GM15510 (cell line): Measurements from ENCODE around the gene SETD2.
A peak's percentile ranks its signal among the peaks of the same experiment; 100 is the strongest.

Source experiments
- POLR2A ChIP-seq: IDR thresholded peaks from 3 replicates; pipeline ENCODE4 v1.6.1; 2011; ENCODE audit warnings: borderline replicate concordance; ENCODE audit not compliant: insufficient read length; ENCODE audit errors: extremely low read depth

Gene SETD2

DNA sequence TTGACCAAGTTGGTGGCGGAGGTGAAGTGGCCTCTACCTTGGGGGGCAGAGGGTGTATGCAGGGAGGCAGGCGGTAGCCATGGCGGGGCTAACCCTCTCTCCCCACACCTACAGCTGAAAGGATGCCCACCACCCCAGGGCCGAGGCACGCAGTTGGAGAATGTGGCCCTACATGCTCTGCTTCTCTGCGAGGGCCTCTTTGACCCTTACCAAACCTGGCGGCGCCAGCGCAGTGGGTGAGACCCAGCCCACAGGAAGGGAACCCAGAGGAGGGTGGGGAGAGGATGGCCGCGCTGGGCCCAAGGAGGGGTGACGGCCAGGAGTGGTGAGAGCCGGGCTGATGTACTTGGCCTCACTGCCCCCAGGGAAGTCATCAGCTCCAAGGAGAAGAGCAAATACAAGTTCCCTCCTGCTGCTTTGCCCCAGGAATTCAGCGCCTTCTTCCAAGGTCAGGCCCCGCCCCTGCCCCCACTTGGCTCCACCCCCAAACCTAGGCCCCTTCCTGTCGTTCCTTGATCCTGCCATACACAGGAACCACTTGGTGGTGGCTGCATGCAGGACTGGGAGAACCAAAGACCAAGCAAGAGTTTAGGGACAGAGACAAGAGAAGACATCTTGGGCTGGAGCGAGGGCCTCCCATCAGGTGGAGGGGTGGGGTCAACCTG lies 174.6 kb downstream of the SETD2 start:
- TF ChIP-seq POLR2A = no peak

DNA sequence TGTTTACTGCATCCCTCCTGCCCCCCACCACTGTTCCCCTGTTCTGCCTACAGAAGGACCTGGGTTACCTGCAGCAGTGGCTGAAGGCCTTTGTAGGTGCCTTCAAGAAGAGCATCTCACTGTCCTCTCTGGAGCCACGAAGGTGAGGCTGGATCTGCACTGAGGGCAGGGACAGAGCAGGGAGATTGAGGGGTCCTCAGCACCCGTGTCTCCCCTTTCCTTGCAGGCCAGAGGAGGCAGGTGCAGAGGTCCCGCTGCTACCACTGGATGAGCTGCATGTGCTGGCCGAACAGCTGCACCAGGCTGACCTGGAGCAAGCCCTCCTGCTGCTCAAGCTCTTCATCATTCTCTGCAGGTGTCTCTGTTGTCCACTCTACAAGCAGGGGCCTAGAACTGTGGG lies 175.3 kb downstream of the SETD2 start:
- no peak for TF ChIP-seq POLR2A

DNA sequence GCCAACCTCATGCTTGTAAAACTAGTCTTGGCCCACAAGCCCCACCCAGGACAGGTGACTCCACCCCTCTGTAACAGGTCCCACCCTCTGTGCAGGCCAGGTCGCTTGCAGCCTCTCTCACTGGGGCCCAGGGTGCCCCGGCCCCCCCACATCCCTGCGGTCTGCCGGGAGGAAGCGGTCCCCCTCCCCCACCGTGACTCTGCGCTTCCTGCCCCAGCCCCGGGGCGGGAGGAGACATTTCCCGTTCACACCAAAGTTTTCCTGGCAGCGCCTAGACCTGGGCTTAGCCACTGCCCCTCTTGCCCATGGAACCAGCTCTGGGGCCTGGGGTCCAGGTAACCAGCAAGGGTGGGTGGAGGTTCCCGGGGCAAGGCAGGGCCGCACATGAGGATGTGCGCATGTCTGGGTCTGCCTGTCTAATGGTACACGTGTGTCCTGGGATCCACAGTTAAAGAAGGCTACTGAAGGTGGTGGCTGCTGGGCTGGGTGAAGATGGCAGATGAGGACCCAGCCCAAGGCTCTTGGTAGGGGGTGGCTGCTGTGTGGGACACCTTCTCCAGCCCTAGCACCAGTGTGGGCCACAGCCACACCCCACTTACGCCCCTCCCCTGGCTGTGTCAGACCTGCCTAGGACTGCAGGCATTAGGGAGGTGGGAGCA lies 176.0 kb downstream of the SETD2 start:
- peak; percentile 48 for TF ChIP-seq POLR2A

DNA sequence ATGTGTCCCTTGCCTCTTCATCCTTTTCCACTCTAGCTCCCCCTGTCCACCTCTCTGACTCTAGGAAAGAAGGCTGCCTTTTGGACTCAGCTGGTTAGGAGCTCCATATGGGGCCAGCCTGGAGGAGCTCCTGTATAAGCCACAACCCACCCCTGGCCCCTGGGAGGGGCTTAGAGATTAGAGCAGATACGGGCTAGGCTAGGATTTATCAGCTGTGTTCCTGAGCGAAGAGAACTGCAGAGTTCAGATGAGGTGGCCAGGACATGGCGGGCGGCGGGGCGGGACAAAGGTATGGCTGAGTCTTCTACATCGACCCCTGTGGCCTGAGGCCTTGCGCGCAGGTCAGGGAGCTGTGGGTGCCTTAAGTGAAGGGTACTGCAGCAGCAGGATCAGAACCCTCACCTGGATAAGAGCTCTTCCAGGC lies 176.6 kb downstream of the SETD2 start:
- TF ChIP-seq POLR2A = no peak

DNA sequence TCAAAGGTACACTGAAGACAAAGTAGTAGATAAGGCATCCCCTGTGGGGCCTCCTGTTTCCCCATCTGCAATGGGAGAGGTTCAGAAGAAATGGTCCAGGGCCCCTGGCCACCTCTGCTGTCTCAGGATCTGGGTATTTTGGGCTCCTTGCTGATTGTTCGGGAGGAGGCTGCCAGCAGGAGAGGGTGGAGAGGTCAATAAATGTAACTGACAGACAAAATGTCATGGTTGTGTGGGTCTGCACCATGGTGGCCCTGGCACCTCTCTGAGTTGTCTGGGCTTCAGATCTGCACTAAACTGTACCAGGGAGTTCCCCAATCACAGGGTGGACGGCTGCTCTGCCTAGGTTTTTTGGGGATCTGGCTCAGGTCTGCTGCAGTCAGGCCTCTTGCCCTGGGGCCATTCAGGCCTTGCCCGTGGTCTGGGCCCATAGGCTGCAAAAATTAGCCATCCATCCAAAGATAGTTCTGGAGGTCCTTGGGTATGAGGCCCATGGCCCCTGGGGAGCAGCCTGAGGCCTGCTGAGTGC lies 177.1 kb downstream of the SETD2 start:
- TF ChIP-seq POLR2A = no peak

DNA sequence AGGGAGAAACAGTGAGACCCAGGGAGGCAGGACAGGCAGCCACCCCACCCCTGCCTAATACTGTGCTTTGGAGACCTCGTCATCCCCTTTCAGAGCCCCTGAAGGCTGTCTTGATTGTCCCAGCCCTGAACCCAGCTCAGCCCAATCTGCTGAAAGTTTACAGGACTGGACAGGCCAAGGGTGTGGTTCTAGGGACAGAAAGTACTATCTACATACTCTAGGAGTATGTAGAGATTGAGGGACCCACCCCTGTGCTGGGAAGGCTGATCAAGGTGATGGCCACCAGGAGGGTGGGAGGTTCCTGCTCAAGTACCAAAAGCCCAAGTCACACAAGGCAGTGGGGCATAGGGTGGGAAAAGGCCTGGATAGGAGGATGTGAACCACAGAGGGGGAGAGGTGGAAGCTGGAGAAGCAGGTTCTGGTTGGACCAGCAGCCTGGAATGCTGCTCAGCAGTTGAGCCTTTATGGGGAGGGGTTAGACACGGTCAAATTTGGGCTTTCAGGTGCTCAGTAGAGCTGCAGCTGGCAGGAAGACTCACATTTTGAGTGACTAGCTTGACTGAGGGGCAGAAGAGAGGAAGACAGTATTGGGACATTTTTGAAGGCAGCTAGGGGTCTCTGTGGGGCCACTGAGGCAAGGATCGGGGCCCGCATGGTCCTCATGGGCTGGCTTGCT lies 177.7 kb downstream of the SETD2 start:
- no peak for TF ChIP-seq POLR2A

DNA sequence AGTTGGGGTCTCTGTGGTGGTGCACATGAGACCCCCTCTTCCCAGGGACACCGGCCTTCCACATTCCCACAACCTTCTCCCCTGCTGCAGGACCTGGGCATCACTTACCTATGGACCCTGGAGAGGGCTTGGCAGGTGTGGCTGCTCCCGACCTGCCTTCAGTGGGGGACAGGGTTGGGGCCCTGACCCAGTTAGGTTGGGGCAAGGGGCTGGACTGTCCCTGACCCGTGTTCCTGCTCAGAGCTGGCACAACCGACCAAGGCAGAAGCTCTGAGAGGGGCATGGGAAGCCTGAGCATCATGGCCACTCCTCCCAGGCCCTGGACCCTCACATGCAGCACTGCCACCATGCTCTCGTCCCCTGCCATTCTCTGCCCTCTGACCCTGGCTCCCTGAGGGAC lies 178.3 kb downstream of the SETD2 start:
- no peak for TF ChIP-seq POLR2A

DNA sequence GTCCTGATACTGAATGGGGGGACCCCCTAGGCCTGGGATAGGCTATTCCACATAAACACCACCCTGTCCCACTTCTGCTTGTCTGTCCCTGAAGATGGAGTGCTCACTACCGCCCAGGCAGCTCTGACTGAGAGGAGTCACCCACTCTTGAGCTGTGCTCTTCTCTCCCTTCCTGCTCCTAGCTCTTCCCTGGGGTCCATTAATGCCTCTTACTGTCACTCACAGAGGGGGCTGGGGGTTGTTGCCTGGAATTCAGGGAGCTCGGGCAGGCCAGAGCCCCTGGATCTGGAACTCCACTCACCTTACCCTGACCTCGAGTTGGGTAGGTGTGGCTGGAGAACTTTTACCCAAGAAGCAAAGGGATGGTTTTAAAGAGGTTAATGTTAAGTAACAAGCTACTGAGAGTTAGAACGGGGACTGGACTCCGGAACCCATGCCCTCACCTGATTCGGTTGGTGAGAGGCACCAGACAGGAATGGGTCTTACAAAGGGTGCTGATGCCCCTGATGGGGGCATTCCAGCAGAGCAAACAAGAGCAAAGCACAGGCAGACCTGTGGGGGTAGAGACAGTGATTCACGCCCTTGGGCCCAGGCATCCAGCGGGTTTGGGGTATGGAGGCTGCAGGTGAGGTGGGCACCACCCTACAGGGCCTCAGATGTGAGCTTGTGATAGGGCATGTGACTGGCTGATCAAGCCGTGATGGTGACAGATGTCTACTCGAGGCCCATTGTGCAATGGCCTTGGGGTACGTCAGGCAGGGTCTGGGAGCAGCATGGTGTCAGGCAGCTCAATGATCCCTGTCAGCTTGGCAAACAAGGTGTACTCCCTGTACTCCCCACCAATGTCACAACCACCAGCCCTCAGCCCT lies 179.1 kb downstream of the SETD2 start:
- TF ChIP-seq POLR2A = no peak

DNA sequence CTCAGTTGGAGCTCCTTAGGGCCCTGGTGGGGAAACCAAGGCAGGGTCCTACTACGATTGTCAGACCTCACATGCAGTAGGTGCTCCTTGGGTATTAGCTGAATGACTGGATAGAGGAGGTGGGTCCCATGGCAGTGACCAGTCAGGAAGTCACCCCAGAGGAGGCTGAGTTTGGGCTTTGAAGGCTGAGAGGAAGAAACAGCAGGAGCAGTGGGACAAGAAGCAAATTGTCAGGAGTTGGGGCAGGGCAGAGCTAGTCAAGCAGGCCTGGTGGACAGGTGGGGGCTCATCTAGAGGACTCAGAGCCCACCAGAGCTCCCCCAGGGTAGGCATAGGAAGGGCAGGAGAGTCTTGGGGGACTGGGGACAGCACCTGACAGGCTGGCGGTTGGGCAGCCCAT lies 181.4 kb downstream of the SETD2 start:
- TF ChIP-seq POLR2A = no peak

DNA sequence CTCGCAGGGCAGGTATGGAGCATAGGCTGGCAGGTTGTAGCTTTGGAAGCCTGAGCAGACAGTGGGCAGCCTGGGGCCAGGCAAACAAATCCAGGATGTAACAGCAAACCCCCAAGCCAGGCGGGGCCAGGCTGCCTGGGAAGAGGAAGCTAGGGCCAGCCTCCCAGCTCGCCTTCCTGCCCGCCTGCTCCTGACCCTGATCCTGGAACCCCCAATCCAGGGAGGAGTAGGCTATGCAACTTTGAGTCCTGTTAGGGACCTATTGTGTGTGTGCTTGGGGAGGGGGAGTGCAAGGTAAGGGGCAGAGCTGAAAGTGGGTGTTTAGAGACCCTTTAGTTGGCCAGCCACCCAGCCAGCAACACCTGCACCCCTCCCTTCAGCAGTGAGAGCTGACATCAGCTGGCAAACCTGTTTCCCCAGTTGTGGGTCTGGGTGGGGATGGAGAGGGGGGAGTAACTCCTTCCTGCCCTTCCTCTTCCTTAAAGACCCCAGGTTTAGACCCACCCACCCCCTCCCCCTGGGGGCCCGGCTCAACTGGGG lies 181.9 kb downstream of the SETD2 start:
- TF ChIP-seq POLR2A = no peak

DNA sequence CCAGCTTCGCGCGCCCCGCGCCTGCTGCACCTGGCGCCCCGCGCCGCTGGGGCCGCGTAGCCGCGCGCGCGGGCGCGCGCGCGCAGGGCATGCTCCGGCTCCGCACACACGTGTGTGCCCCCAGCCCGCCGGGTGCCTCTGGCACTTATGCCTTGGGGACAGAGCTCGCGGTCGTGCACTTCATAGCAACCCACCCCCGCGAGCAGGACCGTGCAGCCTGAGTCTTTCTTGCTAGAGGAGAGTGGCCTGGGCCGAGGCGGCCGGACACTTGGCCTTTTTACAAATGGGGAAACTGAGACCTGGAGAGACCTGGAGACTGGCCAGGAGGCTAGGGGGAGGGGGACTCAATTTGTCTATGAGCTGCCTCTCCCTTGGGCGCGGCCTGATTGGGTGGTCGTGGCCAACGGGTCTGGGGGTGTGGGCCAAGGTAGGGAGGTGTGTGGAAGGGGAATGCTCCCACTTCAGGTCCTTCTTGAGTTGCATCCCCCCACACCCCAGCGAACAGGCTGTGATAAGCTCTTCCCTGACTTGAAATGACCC lies 183.9 kb downstream of the SETD2 start:
- no peak for TF ChIP-seq POLR2A

DNA sequence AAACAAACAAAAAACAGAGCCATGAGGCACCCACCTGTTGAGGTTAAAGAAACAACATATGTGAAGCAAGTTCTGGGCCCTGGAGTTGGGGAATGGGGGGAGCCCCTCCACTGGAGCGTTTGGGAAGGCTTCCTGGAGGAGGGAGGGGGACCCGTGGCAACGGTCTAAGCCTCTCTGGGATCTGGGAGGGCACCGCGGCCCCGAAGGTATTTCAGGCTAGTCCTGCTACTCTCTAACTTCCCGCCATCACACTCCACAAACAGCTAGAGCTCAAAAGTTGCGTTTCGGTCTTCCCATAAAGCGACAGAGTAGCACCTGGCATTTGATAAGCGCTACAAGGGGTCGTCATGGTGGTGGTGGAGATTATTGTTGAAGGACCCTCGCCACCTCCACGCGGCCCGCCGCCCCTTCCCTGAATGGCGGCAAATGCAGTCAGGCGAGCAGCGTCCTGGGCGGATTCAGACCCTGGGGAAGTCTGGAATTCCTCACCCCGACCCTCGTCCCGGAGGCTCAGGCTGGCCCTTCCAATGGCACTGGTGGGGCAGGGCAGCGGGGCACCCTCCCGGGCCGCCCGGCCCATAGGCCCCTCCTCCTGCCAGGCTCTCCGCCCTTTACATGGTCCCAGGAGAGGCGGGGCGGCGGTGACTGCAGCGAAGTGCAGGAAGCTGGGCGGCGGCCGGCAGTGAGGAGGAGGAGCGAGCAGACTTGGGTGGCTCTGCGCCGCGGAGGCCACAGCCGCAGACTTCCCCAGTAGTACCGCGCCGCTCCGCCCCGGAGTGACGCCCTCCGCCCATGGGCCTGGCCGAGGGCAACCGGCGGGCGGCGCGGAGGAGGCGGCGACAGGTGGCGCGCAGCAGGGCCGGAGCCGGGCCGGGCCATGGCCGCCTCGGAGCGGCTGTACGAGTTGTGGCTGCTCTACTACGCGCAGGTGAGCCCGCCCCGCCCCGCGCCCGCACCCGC lies 184.6 kb downstream of the SETD2 start, which contains the start of gene NBEAL2:
TSS of gene NBEAL2 (plus strand) at position 682 of the 960 bp plus-strand sequence. CDS start at position 878, 196 bp downstream.
- peak; percentile 80 for TF ChIP-seq POLR2A

DNA sequence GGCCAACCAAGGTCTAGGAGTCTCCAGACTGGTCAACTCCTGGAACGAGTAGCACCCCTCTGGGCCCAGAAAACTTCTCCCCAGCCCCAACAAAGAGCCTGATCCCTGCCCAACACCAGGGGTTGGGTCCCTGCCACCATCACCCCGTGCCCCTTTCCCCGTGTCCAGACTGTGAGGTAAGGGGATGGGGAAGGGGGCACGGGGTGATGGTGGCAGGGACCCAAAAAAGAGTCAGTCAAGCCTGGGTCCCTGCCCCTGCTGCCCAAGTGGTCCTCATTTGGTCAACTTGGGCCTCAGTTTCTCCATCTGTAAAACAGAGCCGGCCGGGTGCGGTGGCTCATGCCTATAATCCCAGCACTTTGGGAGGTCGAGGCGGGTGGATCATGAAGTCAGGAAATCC lies 185.5 kb downstream of the SETD2 start:
- TF ChIP-seq POLR2A = no peak
